ENCODE measurements around the gene LRRC71.

GRCh38 chr1:156877433-156878170, 42.8 kb upstream of the LRRC71 start:
- no peak for TF ChIP-seq CTCF (IDR thresholded peaks at IDR 0.05; ENCODE audit: insufficient read depth, low read depth, low read length)
- TF ChIP-seq EZH2 (IDR thresholded peaks at IDR 0.05; ENCODE audit: insufficient read depth, low read length): no peak

All from astrocyte (in vitro differentiated cells and primary cell).